ENCODE data around the gene C11orf24. TPM values are rescaled to one million over a fixed set of nuclear protein-coding genes. Genes with fewer than 3 reads are reported as not detected.

The C11orf24 gene
- total and polyA plus RNA-seq, 9 of the 15 experiments (the other 6 are each of a cell fraction or from before 2014, with no cell fraction given): 2.0 to 65.2 (median 32.5) TPM

GRCh38 chr11:68287419-68287818 is 15.6 kb upstream of the C11orf24 start (continued):
- TF ChIP-seq ARID1B (IDR thresholded peaks at IDR 0.05): peak; percentile 71
- 0 out of 2 replicates have a peak, but pooled peaks have one; percentile 15 for TF ChIP-seq FOXM1 (IDR thresholded peaks at IDR 0.05; ENCODE audit: low read depth)
- no peak for TF ChIP-seq FOXM1 (CRISPR knock-in tag; IDR thresholded peaks at IDR 0.05; ENCODE audit: low read depth)
- TF ChIP-seq SOX6 (IDR thresholded peaks at IDR 0.05): peak; percentile 82
- peak; percentile 18; the same call in 1 of the 2 replicates for TF ChIP-seq SMARCA4 (IDR thresholded peaks at IDR 0.05)
- TF ChIP-seq HINFP (tag; conservative IDR thresholded peaks at IDR 0.05; ENCODE audit: low read depth): no peak
- peak in 1 of 2 experiments; percentile 78; a peak in 2 of 4 replicates for TF ChIP-seq RCOR1 (IDR thresholded peaks at IDR 0.05; ENCODE audit: borderline replicate concordance in 1 of 2, low read depth in 2 of 2, low read length in 2 of 2)
- TF ChIP-seq TAL1 (IDR thresholded peaks at IDR 0.05): peak; percentile 58
- TF ChIP-seq NELFE (IDR thresholded peaks at IDR 0.05; ENCODE audit: insufficient read depth, insufficient read length): no peak
- TF ChIP-seq CREB3L1 (IDR thresholded peaks at IDR 0.05; ENCODE audit: borderline replicate concordance, low read depth): no peak
- TF ChIP-seq NCOA2 (IDR thresholded peaks at IDR 0.05; ENCODE audit: partially characterized antibody in 2 of 2): no peak
- TF ChIP-seq MYC (IDR thresholded peaks at IDR 0.05; ENCODE audit: low read depth, low read length): no peak
- TF ChIP-seq MYC (CRISPR knock-in tag; IDR thresholded peaks at IDR 0.05; ENCODE audit: borderline replicate concordance, low read depth): no peak
